GM19023 (cell line): Measurements from ENCODE around the gene NUP35.
A peak's percentile ranks its signal among the peaks of the same experiment; 100 is the strongest.

Experiments
- ATAC-seq: cut with Tn5 transposase; IDR thresholded peaks from one replicate; pipeline ENCODE4 v1.9.1; 2021; ENCODE audit warnings: mild to moderate bottlenecking, moderate library complexity; ENCODE audit not compliant: unreplicated experiment

Gene NUP35, protein sequence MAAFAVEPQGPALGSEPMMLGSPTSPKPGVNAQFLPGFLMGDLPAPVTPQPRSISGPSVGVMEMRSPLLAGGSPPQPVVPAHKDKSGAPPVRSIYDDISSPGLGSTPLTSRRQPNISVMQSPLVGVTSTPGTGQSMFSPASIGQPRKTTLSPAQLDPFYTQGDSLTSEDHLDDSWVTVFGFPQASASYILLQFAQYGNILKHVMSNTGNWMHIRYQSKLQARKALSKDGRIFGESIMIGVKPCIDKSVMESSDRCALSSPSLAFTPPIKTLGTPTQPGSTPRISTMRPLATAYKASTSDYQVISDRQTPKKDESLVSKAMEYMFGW

GRCh38 chr2:183124222-183124956 is at the start of gene NUP35:
Gene NUP35 (plus strand): TSS chr2:183124443. CDS start chr2:183124458, 15 bp downstream.
- peak; percentile 91 for ATAC-seq

GRCh38 chr2:183078163-183078463 is 46.1 kb upstream of the NUP35 start:
- ATAC-seq = no peak

GRCh38 chr2:183078464-183079138 is 45.6 kb upstream of the NUP35 start, which contains the start of gene DUSP19:
Gene DUSP19 (plus strand): TSS chr2:183078747. CDS start chr2:183078934, 187 bp downstream.
- peak; percentile 90 for ATAC-seq

- ATAC-seq = peak; percentile 28
These were observed 45.0 kb upstream of the NUP35 start for GRCh38 chr2:183079139-183079775.

DNA sequence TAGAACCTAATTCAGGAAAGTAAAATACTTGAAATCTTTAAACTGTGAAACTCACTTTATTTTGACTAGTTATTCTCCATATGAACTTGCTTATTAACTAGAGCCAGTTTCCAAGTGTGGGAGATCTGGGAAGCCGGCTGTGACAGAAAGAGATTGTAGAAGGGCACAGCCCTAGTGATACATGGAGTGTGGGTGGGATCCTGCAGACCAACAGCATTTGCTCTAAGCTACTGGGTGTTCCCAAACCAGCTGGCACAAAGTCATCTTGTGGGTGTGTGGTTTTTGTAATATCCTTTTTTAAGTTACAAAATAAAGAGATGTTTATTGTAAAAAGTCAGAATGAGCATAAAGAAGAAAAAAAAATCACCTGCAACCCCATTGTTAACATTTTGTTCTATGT is 42.3 kb upstream of the NUP35 start:
- ATAC-seq = no peak

- no peak for ATAC-seq
These were observed 36.2 kb upstream of the NUP35 start for GRCh38 chr2:183088061-183088460.

DNA sequence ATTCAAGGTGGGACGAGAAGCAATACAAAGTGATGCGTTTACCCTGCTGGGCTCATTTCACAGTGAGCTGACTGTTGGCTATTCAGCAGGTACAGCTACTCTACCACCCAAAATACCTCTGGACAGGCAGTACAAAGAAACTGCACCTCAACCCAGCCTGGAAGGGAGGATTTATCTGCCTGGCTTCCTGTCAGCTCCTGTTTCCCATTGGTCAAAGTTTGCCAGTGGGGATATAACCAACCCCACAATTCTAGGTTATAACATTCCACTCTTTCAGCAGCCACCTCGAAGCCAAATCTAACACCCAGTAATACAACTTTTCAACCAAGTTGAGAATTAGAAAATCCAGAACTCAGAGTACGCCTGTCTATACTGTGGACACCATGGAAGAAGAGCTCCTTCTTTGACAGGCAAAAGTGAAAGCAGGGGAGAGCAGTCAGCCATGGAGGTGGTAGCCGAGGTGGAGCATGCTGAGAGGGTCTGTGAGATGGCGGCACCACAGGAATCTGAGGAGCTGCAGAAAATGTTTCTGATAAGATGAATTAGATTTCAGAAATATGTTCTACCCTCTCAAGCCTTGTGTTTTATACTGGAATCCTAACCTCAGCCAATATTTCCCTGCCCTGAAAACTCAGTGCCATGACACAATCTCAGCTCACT is 34.9 kb upstream of the NUP35 start:
- ATAC-seq = peak; percentile 51

DNA sequence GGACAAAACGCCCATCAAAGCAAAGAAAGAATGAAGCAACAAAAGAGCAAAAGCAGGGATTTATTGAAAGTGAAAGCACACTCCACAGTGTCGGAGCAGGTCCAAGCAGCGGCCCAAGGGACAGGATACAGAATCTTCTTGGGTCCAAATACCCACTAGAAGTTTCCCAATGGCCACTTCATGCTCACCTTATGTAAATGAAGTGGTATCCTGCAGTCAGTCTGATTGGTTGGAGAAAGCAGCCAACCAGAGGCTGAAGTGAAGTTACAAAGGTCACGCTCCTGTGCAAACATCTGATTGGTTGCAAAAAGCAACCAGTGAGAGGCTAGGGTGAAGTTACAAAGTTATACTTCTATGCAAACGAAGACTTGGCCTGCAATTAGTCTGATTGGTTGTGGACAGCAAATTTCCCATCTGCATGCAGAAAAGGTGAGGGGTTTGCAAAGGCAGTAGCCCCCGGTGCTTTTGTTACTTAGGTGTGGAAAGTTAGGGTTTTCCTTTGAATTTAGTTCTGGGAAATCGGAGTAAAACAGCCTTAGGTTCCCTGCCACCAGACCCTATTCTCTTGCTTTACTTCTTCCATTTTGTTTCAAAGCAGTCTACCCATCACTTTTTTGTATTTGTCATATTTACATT is 32.8 kb upstream of the NUP35 start:
- ATAC-seq = no peak

- no peak for ATAC-seq
These were observed 32.3 kb upstream of the NUP35 start for GRCh38 chr2:183091954-183092345.

- peak; percentile 75 for ATAC-seq
These were observed 30.2 kb upstream of the NUP35 start for GRCh38 chr2:183093857-183094657.

- ATAC-seq = no peak
These were observed 18.7 kb upstream of the NUP35 start for GRCh38 chr2:183105402-183106134.

DNA sequence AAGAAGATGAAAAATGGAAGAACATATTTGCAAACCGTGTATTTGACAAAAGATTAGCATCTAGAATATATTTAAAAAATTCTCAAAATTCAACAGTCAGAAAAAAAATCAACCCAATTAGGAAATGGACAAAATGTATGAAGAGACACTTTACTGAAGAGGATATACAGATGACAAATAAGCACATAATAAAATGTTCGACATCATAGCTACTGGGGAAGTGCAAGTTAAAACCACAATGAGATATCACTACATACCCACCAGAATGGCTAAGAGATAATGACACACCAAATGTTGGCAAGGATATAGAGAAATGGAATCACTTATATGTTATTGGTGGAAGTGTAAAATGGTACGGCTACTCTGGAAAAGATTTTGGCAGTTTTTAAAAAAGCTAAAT is 11.7 kb upstream of the NUP35 start:
- no peak for ATAC-seq

GRCh38 chr2:183113630-183114029 is 10.6 kb upstream of the NUP35 start:
- ATAC-seq = no peak

DNA sequence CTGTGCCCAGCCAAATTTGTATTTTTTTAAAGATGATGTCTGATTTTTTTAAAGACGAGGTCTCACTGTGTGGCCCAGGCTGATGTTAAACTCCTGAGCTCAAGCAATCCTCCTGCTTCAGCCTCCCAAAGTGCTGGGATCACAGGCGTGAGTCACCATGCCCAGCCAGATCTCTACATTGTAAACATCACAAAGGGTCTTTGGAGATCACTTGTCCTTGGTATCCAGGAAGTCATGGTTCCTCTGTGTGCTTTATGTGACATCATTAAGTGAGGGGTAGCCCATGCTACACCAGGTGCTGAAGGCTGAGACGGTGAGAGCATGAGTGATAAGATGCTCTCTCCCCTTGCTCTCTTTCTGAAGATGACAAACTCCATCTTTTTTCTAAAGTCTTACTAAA is 7.0 kb upstream of the NUP35 start:
- ATAC-seq = no peak

DNA sequence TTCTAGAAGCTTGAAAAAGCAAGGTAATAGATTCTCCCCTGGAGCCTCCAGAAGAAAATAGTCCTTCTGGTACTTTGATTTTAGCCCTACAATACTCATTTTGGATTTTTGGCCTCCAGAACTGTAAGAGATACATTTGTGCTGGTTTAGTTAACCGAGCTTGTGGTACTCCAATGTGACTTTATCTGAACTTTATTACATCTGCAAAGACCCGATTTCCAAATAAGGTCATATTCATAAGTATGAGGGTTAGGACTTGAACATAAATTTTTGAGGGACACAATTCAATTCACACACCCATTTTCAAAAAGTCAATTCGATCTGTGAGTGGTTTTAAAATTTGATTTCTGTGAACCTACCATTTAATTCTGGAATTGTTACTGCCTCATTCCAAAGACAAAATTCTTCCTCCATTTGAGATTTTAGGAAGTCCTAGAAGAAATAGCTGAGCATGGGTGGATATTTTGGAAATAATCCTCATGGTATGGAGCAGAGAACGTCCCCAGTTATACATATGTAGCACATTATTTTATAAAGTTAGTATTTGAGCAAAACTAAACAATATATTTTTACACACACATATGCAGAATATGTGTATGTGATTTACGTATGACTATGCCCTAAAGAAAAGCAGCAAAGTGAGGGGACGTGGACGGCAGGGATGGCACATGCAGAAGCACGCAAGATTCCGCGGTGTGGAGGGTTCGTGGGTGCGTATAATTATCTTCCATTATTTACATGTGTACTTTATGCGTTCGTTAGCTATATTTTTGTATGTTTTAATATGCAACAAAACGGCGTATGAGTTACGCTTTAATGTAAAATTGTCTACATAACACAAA is 905 bp upstream of the NUP35 start:
- no peak for ATAC-seq

DNA sequence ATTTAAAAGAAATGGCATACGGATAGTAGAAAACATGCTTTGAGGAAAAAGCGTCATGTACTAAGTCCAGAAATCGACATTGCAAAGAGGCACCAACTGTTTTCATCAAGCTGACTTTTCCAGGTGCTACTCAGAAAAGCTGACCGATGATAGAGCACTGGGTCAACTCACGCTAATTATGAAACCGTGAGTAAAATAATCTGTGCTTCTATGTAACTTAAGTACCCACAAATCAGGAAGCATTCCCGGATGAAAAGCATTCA is 353 bp upstream of the NUP35 start:
- peak; percentile 46 for ATAC-seq

- ATAC-seq = no peak
These were observed 663 bp downstream of the NUP35 start for GRCh38 chr2:183124957-183125255.

- ATAC-seq = no peak
These were observed 1.6 kb downstream of the NUP35 start for GRCh38 chr2:183125659-183126341.
